Measurements from ENCODE around the gene PHRF1. TPM values are rescaled to one million over a fixed set of nuclear protein-coding genes. Genes with fewer than 3 reads are reported as not detected.

Gene PHRF1
- total RNA-seq, 1 experiment from 2014 or later, result 48.9 TPM

DNA sequence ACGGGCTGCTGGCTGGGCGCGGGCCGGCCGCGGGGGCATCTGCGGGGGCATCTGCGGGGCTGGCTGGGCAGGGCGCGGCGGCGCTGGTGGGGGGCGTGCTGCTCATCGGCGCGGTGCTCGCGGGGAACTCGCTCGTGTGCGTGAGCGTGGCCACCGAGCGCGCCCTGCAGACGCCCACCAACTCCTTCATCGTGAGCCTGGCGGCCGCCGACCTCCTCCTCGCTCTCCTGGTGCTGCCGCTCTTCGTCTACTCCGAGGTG, 61.0 kb downstream of the PHRF1 start:
- Histone ChIP-seq H3K4me1 (ENCODE audit: insufficient read depth, low read length) (no peaks in the 10 kb centered on the region; the same call in 1 of the 2 replicates), H3K23ac (ENCODE audit: insufficient read length, low read depth, low read length) (no peak overlapping the region), H2BK120ac (ENCODE audit: low read depth, low read length, poor library complexity, severe bottlenecking) (no peak overlapping the region), H3K79me1 (ENCODE audit: insufficient read depth, low read depth, low read length, poor library complexity, severe bottlenecking) (no peaks in the 10 kb centered on the region), H3K9me3 (ENCODE audit: control insufficient read depth, low read depth, low read length) (no peaks in the 10 kb centered on the region), H3K18ac (ENCODE audit: insufficient read length, low read depth, low read length) (no peak overlapping the region), H2BK15ac (ENCODE audit: low read depth, low read length) (no peak overlapping the region), H3K4ac (ENCODE audit: low read depth, low read length) (no peak overlapping the region), H3K14ac (ENCODE audit: insufficient read depth, low read length) (no peak overlapping the region), H3K9ac (ENCODE audit: extremely low read depth, insufficient read length, low read length) (no peak overlapping the region), H3T11ph (ENCODE audit: low read length) (no peak overlapping the region), H4K20me1 (ENCODE audit: control insufficient read depth, insufficient read depth, insufficient read length) (no peaks in the 10 kb centered on the region), H2BK20ac (ENCODE audit: low read depth, low read length, poor library complexity, severe bottlenecking) (no peak overlapping the region), H4K8ac (replicated peaks; ENCODE audit: insufficient read length, low read depth, low read length) (no peak overlapping the region), H3K4me2 (ENCODE audit: insufficient read depth, insufficient read length, low read length) (peak overlapping the region; percentile 33), H3K27me3 (ENCODE audit: insufficient read depth, low read length) (peaks cover 33% of the 10 kb centered on the region), H2AFZ (ENCODE audit: low read length) (no peak overlapping the region), H4K91ac (ENCODE audit: insufficient read length, low read depth, low read length) (no peak overlapping the region), H4K5ac (ENCODE audit: insufficient read length, low read depth, low read length) (no peak overlapping the region), H2AK5ac (ENCODE audit: insufficient read length, low read length) (no peak overlapping the region), H3K23me2 (ENCODE audit: insufficient read length, low read depth, low read length, poor library complexity, severe bottlenecking) (peaks cover 19% of the 10 kb centered on the region), H3K56ac (ENCODE audit: insufficient read length, low read depth, low read length) (no peak overlapping the region), H2BK12ac (ENCODE audit: insufficient read length, low read depth, low read length) (no peak overlapping the region), H2BK5ac (ENCODE audit: insufficient read length, low read length) (no peak overlapping the region), H3K79me2 (ENCODE audit: insufficient read depth, low read length) (no peaks in the 10 kb centered on the region), H3K27ac (ENCODE audit: insufficient read length, low read depth, low read length) (no peak overlapping the region)
- no CpG with 5 or more reads among the region's 34 CpGs for WGBS (ENCODE audit: extremely low coverage, insufficient read length, low lambda C conversion rate)
- Mint-ChIP-seq H3K27ac (no peak overlapping the region; a peak in 1 of 7 replicates), H3K9me3 (no peaks in the 10 kb centered on the region; a peak in 2 of 5 replicates), H3K4me3 (peak overlapping the region; percentile 66 to 80), H3K36me3 (ENCODE audit: insufficient read depth in 1 of 3, low read depth in 3 of 3) (peaks cover 0 to 15% (median 0%) of the 10 kb centered on the region in 3 experiments; a peak in 2 of 7 replicates), H3K27me3 (ENCODE audit: low read depth) (peaks cover 56% of the 10 kb centered on the region), H3K4me1 (peaks cover 18 to 28% of the 10 kb centered on the region in 2 experiments)
- no peak for DNase-seq
- TF ChIP-seq, protein P1, sequence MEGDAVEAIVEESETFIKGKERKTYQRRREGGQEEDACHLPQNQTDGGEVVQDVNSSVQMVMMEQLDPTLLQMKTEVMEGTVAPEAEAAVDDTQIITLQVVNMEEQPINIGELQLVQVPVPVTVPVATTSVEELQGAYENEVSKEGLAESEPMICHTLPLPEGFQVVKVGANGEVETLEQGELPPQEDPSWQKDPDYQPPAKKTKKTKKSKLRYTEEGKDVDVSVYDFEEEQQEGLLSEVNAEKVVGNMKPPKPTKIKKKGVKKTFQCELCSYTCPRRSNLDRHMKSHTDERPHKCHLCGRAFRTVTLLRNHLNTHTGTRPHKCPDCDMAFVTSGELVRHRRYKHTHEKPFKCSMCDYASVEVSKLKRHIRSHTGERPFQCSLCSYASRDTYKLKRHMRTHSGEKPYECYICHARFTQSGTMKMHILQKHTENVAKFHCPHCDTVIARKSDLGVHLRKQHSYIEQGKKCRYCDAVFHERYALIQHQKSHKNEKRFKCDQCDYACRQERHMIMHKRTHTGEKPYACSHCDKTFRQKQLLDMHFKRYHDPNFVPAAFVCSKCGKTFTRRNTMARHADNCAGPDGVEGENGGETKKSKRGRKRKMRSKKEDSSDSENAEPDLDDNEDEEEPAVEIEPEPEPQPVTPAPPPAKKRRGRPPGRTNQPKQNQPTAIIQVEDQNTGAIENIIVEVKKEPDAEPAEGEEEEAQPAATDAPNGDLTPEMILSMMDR (conservative IDR thresholded peaks at IDR 0.05), result no peak
